ENCODE data around the gene CCDC122.

The CCDC122 gene

GRCh38 chr13:43786766-43787517, 92.6 kb downstream of the CCDC122 start, which contains the start of gene ENOX1:
Gene ENOX1, minus strand, starts transcription at chr13:43786972.
- peak; percentile 53 for TF ChIP-seq CTCF (IDR thresholded peaks at IDR 0.05; ENCODE audit: control insufficient read depth, extremely low read depth, insufficient read depth)
- DNase-seq (ENCODE audit: low read depth): no peak
- H3K4me3 ChIP-seq (ENCODE audit: low read depth, low read length): peak within 1 kb of the TSS; percentile 69

DNA sequence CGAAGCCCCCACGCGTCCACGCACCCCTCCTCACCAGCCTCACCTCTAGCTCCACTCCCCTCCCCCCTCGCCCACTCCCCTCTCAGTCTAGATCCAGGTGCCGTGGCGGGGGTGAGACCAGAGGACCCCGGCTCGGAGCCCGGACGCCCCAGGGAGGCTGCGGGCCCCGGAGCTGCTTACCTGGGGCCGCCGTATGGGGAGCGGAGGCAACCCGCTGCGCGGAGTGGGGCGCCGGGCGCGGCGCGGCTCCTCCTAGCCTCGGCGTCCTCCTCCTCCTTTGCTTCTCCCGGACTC, 93.1 kb downstream of the CCDC122 start:
- H3K4me3 ChIP-seq (ENCODE audit: low read depth, low read length): peak overlapping the region; percentile 69
- no peak for TF ChIP-seq CTCF (IDR thresholded peaks at IDR 0.05; ENCODE audit: control insufficient read depth, extremely low read depth, insufficient read depth)
- DNase-seq (ENCODE audit: low read depth): no peak
